SK-N-SH treated with all-trans-retinoic acid at 6 μM for 48 hours (cell line): Measurements from ENCODE around the gene MACROD1.
A peak's percentile ranks its signal among the peaks of the same experiment; 100 is the strongest.

Experiments used
- ATAC-seq: fragments of 200-7000 bp; cut with Tn5 transposase; 3 replicates; pipeline ENCODE4 v1.9.1; 2020; ENCODE audit warnings: mild to moderate bottlenecking, moderate library complexity
- BACH2 ChIP-seq: fragments of 250-450 bp; sonication (Bioruptor Pico); IDR thresholded peaks from 2 replicates; pipeline ENCODE4 v1.9.0; 2021; ENCODE audit warnings: mild to moderate bottlenecking, borderline replicate concordance
- CSDC2 ChIP-seq: fragments of 250-450 bp; sonication (Bioruptor Pico); IDR thresholded peaks from 2 replicates; pipeline ENCODE4 v1.5.0; 2020; ENCODE audit warnings: mild to moderate bottlenecking, moderate library complexity
- ESRRG ChIP-seq: fragments of 250-450 bp; sonication (Bioruptor Pico); IDR thresholded peaks from 2 replicates; pipeline ENCODE4 v1.6.1; 2021; ENCODE audit warnings: mild to moderate bottlenecking
- GLIS3 ChIP-seq: fragments of 250-450 bp; sonication (Bioruptor Pico); IDR thresholded peaks from 2 replicates; pipeline ENCODE4 v1.5.0; 2020; ENCODE audit warnings: mild to moderate bottlenecking, moderate library complexity
- ISL1 ChIP-seq: fragments of 250-450 bp; sonication (Bioruptor Pico); IDR thresholded peaks from 2 replicates; pipeline ENCODE4 v2.1.2; 2022; ENCODE audit warnings: mild to moderate bottlenecking, moderate library complexity
- PATZ1 ChIP-seq: fragments of 250-450 bp; sonication (Bioruptor Pico); IDR thresholded peaks from 2 replicates; pipeline ENCODE4 v1.8.0; 2020; ENCODE audit warnings: mild to moderate bottlenecking, moderate library complexity, borderline replicate concordance
- POU6F1 ChIP-seq: fragments of 250-450 bp; sonication (Bioruptor Pico); IDR thresholded peaks from 2 replicates; pipeline ENCODE4 v1.8.0; 2021; ENCODE audit warnings: low read depth, mild to moderate bottlenecking, moderate library complexity, borderline replicate concordance
- RARB ChIP-seq: fragments of 250-450 bp; sonication (Bioruptor Pico); IDR thresholded peaks from 2 replicates; pipeline ENCODE4 v1.8.0; 2021; ENCODE audit warnings: mild to moderate bottlenecking, moderate library complexity
- SNAI2 ChIP-seq: fragments of 250-450 bp; sonication (Bioruptor Pico); IDR thresholded peaks from 2 replicates; pipeline ENCODE4 v1.5.0; 2020; ENCODE audit warnings: mild to moderate bottlenecking, moderate library complexity
- TCF4 ChIP-seq: fragments of 250-450 bp; sonication (Bioruptor Pico); IDR thresholded peaks from 2 replicates; pipeline ENCODE4 v1.8.0; 2021; ENCODE audit warnings: mild to moderate bottlenecking, moderate library complexity, borderline replicate concordance
- TOX ChIP-seq: fragments of 250-450 bp; sonication (Bioruptor Pico); IDR thresholded peaks from 2 replicates; pipeline ENCODE4 v1.8.0; 2021; ENCODE audit warnings: mild to moderate bottlenecking, moderate library complexity, borderline replicate concordance
- ZC3H10 ChIP-seq: fragments of 250-450 bp; sonication (Bioruptor Pico); IDR thresholded peaks from 2 replicates; pipeline ENCODE4 v1.5.1; 2021; ENCODE audit warnings: mild to moderate bottlenecking, moderate library complexity
- ZFP3 ChIP-seq: fragments of 250-450 bp; sonication (Bioruptor Pico); IDR thresholded peaks from 2 replicates; pipeline ENCODE4 v1.5.0; 2020; ENCODE audit warnings: mild to moderate bottlenecking, moderate library complexity
- ZFP30 ChIP-seq: fragments of 450-650 bp; formaldehyde crosslinking; IDR thresholded peaks from 2 replicates; pipeline ENCODE4 v1.5.0; 2022; ENCODE audit warnings: mild to moderate bottlenecking, moderate library complexity
- ZNF565 ChIP-seq: fragments of 450-650 bp; formaldehyde crosslinking; conservative IDR thresholded peaks from 2 replicates; pipeline ENCODE4 v1.5.0; 2020; ENCODE audit warnings: low read depth, mild to moderate bottlenecking, moderate library complexity
- TF ChIP-seq, protein P1 (sequence below): fragments of 250-450 bp; sonication (Bioruptor Pico); IDR thresholded peaks from 2 replicates; pipeline ENCODE4 v1.5.1; 2021; ENCODE audit warnings: mild to moderate bottlenecking, moderate library complexity
- TF ChIP-seq, protein P2 (sequence below): fragments of 250-450 bp; sonication (Bioruptor Pico); IDR thresholded peaks from 2 replicates; pipeline ENCODE4 v1.5.0; 2020; ENCODE audit warnings: mild to moderate bottlenecking, moderate library complexity
- TF ChIP-seq, protein P3 (sequence below): fragments of 250-450 bp; sonication (Bioruptor Pico); IDR thresholded peaks from 2 replicates; pipeline ENCODE4 v1.5.1; 2020; ENCODE audit warnings: low read depth, mild to moderate bottlenecking, moderate library complexity

The MACROD1 gene

DNA sequence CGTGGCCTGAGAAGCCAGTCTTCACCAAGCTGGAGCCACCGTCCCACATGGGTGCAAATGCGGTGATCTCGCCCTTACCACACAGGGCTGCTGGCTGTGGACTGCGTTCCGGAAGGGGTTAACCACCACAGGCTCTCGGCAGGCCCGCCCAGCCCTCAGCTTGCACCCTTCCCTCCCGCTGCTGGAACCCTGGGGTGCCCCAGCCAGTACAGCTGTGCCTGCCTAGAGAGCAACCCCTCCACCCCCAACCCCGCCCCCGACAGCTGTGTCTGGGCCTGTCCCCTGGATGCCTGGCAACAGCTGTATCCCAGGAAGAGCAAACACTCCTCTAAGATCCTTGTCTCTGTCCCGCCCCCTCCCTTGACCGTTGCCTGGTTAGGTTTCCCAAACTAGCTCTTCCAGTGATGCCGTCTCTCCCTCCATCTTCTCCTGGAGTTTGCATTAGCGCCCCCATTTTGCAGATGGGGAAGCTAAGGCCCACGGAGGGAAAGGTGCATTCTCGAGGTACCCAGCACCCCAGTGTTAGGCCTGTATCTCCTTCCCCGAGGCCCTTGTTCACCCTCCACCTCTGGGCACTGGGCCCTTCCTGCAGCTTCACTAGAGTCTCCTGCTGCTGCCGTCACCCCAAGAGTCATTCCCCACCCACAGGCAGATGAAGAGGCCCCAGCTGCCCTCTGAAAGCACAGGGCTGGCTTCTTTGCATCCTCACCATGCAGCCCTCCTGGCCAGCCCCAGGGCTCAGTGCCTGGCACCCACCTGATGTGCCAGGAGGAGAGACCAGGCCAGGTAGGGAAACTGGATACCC is 204.1 kb downstream of the MACROD1 start:
- TF ChIP-seq ZFP3 (CRISPR knock-in tag) (no peak), GLIS3 (CRISPR knock-in tag) (no peak), BACH2 (CRISPR knock-in tag) (no peak), ISL1 (no peak), CSDC2 (no peak), ZC3H10 (CRISPR knock-in tag) (no peak), RARB (no peak), TCF4 (no peak), ZFP30 (CRISPR knock-in tag) (no peak)
- TF ChIP-seq, all 23 proteins: peak for 0
- peak; percentile 39 for ATAC-seq

GRCh38 chr11:63958008-63958407 is 207.9 kb downstream of the MACROD1 start:
- no peak for ATAC-seq
- TF ChIP-seq POU6F1 (CRISPR knock-in tag) = no peak
- TF ChIP-seq TCF4 = no peak
- TF ChIP-seq ZNF565 (CRISPR knock-in tag) = no peak
- TF ChIP-seq RARB = no peak
- TF ChIP-seq ISL1 = no peak
- TF ChIP-seq, protein P1, sequence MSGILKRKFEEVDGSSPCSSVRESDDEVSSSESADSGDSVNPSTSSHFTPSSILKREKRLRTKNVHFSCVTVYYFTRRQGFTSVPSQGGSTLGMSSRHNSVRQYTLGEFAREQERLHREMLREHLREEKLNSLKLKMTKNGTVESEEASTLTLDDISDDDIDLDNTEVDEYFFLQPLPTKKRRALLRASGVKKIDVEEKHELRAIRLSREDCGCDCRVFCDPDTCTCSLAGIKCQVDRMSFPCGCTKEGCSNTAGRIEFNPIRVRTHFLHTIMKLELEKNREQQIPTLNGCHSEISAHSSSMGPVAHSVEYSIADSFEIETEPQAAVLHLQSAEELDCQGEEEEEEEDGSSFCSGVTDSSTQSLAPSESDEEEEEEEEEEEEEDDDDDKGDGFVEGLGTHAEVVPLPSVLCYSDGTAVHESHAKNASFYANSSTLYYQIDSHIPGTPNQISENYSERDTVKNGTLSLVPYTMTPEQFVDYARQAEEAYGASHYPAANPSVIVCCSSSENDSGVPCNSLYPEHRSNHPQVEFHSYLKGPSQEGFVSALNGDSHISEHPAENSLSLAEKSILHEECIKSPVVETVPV (CRISPR knock-in tag) = no peak
- TF ChIP-seq, protein P2, sequence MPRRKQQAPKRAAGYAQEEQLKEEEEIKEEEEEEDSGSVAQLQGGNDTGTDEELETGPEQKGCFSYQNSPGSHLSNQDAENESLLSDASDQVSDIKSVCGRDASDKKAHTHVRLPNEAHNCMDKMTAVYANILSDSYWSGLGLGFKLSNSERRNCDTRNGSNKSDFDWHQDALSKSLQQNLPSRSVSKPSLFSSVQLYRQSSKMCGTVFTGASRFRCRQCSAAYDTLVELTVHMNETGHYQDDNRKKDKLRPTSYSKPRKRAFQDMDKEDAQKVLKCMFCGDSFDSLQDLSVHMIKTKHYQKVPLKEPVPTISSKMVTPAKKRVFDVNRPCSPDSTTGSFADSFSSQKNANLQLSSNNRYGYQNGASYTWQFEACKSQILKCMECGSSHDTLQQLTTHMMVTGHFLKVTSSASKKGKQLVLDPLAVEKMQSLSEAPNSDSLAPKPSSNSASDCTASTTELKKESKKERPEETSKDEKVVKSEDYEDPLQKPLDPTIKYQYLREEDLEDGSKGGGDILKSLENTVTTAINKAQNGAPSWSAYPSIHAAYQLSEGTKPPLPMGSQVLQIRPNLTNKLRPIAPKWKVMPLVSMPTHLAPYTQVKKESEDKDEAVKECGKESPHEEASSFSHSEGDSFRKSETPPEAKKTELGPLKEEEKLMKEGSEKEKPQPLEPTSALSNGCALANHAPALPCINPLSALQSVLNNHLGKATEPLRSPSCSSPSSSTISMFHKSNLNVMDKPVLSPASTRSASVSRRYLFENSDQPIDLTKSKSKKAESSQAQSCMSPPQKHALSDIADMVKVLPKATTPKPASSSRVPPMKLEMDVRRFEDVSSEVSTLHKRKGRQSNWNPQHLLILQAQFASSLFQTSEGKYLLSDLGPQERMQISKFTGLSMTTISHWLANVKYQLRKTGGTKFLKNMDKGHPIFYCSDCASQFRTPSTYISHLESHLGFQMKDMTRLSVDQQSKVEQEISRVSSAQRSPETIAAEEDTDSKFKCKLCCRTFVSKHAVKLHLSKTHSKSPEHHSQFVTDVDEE (CRISPR knock-in tag) = no peak
- TF ChIP-seq ZFP3 (CRISPR knock-in tag) = no peak
- no peak for TF ChIP-seq PATZ1 (CRISPR knock-in tag)

- no peak for TF ChIP-seq RARB
- TF ChIP-seq ZC3H10 (CRISPR knock-in tag) = no peak
- TF ChIP-seq, protein P3, sequence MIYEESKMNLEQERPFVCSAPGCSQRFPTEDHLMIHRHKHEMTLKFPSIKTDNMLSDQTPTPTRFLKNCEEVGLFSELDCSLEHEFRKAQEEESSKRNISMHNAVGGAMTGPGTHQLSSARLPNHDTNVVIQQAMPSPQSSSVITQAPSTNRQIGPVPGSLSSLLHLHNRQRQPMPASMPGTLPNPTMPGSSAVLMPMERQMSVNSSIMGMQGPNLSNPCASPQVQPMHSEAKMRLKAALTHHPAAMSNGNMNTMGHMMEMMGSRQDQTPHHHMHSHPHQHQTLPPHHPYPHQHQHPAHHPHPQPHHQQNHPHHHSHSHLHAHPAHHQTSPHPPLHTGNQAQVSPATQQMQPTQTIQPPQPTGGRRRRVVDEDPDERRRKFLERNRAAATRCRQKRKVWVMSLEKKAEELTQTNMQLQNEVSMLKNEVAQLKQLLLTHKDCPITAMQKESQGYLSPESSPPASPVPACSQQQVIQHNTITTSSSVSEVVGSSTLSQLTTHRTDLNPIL (CRISPR knock-in tag) = no peak
- TF ChIP-seq, protein P2 (CRISPR knock-in tag) = no peak
- no peak for TF ChIP-seq GLIS3 (CRISPR knock-in tag)
- no peak for TF ChIP-seq SNAI2 (CRISPR knock-in tag)
- no peak for TF ChIP-seq ZFP3 (CRISPR knock-in tag)
- no peak for TF ChIP-seq TOX (CRISPR knock-in tag)
- TF ChIP-seq ZNF565 (CRISPR knock-in tag) = no peak
- no peak for TF ChIP-seq ZFP30 (CRISPR knock-in tag)
- TF ChIP-seq POU6F1 (CRISPR knock-in tag) = no peak
- TF ChIP-seq ESRRG (CRISPR knock-in tag) = no peak
- no peak for ATAC-seq
These were observed 213.3 kb downstream of the MACROD1 start for GRCh38 chr11:63952570-63952969.
